Astrocyte of the cerebellum (primary cell): Measurements from ENCODE around the gene INTS7.
"Not testable (repeated sequence)": the region's sequence is repeated elsewhere in the genome, so short reads cannot be mapped to it uniquely, and the experiment has no call there.

ENCODE experiments used
- DNase-seq: peaks from one replicate; pipeline ENCODE4 v3.0.0-alpha.2; 2011; ENCODE audit warnings: low read depth
- H3K4me3 ChIP-seq: 2 replicates; pipeline ENCODE4 v1.5.1; 2011; ENCODE audit warnings: mild to moderate bottlenecking, low read depth, low read length, moderate library complexity
- CTCF ChIP-seq: IDR thresholded peaks from 2 replicates; pipeline ENCODE4 v1.5.1; 2012; ENCODE audit warnings: low read length, low read depth, moderate library complexity, mild to moderate bottlenecking; ENCODE audit errors: missing control alignments
- in situ Hi-C: cut with HindIII; loops from 2 replicates; pipeline ENCODE4 v1.10.0; 2017; ENCODE audit warnings: low sequenced_read_pairs

The INTS7 gene

DNA sequence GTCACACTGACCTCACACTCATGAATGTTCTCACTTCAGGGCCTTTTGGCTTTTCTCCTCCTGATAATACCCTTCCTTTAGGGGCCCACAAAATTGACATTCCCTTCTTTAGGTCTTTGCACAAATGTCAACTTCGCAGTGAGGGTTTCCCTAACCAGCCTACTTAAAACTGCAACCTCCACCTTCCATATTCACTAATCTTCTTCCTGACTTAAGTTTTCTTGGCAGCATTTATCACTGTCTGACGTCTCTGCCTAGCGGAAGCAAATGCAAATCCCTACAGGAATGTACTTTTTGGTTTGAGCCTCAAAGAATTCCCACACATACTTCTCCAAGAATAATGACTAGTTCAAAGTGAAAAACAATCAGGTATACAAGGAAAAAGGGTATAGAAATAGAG is 32.8 kb downstream of the INTS7 start:
- H3K4me3 ChIP-seq = no peak overlapping the region
- DNase-seq = no peak
- in situ Hi-C loops = no loop called here
- no peak for TF ChIP-seq CTCF

DNA sequence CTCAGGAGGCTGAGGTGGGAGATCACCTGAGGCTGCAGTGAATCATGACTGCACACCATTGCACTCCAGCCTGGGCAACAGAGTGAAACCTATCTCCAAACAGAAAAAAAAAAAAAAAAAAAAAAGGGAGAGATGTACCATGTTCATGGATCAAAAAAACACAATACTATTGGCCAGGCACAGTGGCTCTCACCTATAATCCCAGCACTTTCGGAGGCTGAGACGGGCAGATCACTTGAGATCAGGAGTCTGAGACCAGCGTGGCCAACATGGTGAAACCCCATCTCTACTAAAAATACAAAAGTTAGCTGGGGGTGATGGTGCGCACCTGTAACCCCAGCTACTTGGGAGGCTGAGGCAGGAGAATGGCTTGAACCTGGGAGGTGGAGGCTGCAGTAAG is 37.9 kb downstream of the INTS7 start:
- in situ Hi-C loops, DNase-seq, H3K4me3 ChIP-seq: not testable (repeated sequence)

- DNase-seq = no peak
- TF ChIP-seq CTCF = no peak
- in situ Hi-C loops = no loop called here
- H3K4me3 ChIP-seq = no peak overlapping the region
These were observed 43.7 kb downstream of the INTS7 start for GRCh38 chr1:211991695-211992094.

- no peak for TF ChIP-seq CTCF
- no peak overlapping the region for H3K4me3 ChIP-seq
- DNase-seq = no peak
- in situ Hi-C loops = no loop called here
These were observed 48.6 kb downstream of the INTS7 start for GRCh38 chr1:211986628-211987254.

GRCh38 chr1:211985556-211986264 is 49.6 kb downstream of the INTS7 start:
- DNase-seq = no peak
- no peak for TF ChIP-seq CTCF
- in situ Hi-C loops = no loop called here
- no peak overlapping the region for H3K4me3 ChIP-seq

DNA sequence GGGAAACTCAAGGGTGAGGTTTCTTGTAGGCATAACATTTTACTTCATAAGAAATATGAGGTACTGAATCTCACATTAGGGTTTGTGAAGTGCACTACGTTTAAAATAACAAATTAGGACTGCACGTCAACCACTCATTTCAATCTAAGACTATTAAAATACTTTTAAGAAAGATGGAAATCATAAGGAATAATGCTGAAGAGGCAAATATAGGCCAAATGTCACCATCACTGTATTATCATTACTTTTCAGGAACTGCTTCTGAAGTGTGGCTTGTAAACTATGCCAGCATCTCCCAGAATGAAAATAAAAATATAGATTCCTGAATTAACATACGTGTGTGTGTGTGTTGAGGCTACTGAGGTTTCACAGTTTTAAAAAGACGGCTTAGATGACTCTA is 56.8 kb downstream of the INTS7 start:
- no peak for TF ChIP-seq CTCF
- in situ Hi-C loops = no loop called here

DNA sequence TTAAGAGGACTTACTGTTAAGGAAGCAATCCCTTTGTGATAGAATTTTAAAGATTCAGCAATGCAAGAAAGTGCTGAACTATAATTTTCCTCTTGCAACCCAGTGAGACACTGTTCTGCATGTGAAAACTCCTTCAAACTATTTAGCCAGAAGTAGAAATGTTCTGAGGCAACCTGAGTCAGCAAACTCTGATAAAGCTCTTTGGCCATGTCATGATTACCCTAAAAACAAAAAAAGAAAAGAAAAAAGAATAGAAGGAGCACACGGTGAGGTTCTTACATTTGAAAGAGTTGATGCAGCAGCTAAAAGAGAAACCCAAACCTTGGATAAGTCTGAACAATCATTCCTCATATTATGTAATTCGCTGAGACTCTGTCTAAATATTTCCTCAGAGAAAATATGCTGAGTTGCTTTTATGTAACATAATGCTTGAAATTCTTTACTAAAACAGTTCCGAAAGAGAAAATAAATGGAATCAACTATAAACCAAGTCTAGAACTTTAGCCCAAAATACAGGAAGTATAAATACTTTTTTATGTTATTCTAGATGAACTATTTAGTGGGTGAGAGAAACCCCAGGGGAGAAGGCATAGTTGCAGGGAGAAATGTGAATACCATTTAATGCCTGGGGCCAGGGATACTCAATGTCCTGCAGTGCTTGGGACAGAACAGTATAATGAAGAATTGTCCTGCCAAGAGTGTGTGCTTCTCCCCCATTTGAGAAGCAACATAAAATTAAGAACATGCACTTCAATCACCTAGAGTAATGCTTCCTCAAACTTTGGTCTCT is 60.0 kb downstream of the INTS7 start:
- no peak for TF ChIP-seq CTCF
- in situ Hi-C loops = no loop called here
- no peak overlapping the region for H3K4me3 ChIP-seq
- DNase-seq = no peak

More for the DNA sequence above, 56.8 kb downstream of the INTS7 start:
- DNase-seq = no peak
- no peak overlapping the region for H3K4me3 ChIP-seq
